ENCODE results near the gene IFI16.

IFI16 gene

GRCh38 chr1:158983235-158983634, 26.5 kb upstream of the IFI16 start:
- Histone ChIP-seq H3K9me2 (replicated peaks; ENCODE audit: low read depth, low read length) (no peaks in the 10 kb centered on the region), H3K4me3 (ENCODE audit: low read length, poor library complexity, severe bottlenecking) (no peak overlapping the region), H3K9ac (ENCODE audit: low read depth, low read length, poor library complexity, severe bottlenecking) (no peak overlapping the region), H3F3A (ENCODE audit: low read depth) (no peaks in the 10 kb centered on the region), H4K20me1 (ENCODE audit: insufficient read depth, low read length, poor library complexity, severe bottlenecking) (no peaks in the 10 kb centered on the region), H3K27me3 (ENCODE audit: insufficient read depth, low read length, poor library complexity, severe bottlenecking) (no peaks in the 10 kb centered on the region), H3K4me2 (ENCODE audit: low read depth, low read length, poor library complexity, severe bottlenecking) (no peak overlapping the region), H3K36me3 (ENCODE audit: insufficient read depth, low read length) (no peaks in the 10 kb centered on the region), H3K9me3 (ENCODE audit: insufficient read depth, low read depth, low read length) (peaks cover 3% of the 10 kb centered on the region; the same call in 1 of the 2 replicates), H3K4me1 (ENCODE audit: insufficient read depth, low read length, poor library complexity, severe bottlenecking) (no peaks in the 10 kb centered on the region), H3K79me2 (ENCODE audit: insufficient read depth, low read length) (no peaks in the 10 kb centered on the region), H2AFZ (ENCODE audit: low read length) (no peak overlapping the region)
- no peak for TF ChIP-seq EZH2phosphoT487 (IDR thresholded peaks at IDR 0.05; ENCODE audit: borderline replicate concordance)
- no peak for TF ChIP-seq CTCF (conservative IDR thresholded peaks at IDR 0.05; ENCODE audit: low read length)

- H3K9me3 ChIP-seq (ENCODE audit: insufficient read depth, low read depth, low read length) = peaks cover 3% of the 10 kb centered on the region; the same call in 1 of the 2 replicates
Observed at GRCh38 chr1:158984386-158984785, 25.3 kb upstream of the IFI16 start.

GRCh38 chr1:158989424-158989823, 20.3 kb upstream of the IFI16 start:
- Histone ChIP-seq H3K27me3 (ENCODE audit: insufficient read depth, low read length, poor library complexity, severe bottlenecking) (no peaks in the 10 kb centered on the region), H3K4me1 (ENCODE audit: insufficient read depth, low read length, poor library complexity, severe bottlenecking) (no peaks in the 10 kb centered on the region), H3K9me2 (replicated peaks; ENCODE audit: low read depth, low read length) (no peaks in the 10 kb centered on the region), H3K9me3 (ENCODE audit: insufficient read depth, low read depth, low read length) (no peaks in the 10 kb centered on the region), H4K20me1 (ENCODE audit: insufficient read depth, low read length, poor library complexity, severe bottlenecking) (no peaks in the 10 kb centered on the region), H2AFZ (ENCODE audit: low read length) (no peak overlapping the region), H3K79me2 (ENCODE audit: insufficient read depth, low read length) (no peaks in the 10 kb centered on the region), H3K36me3 (ENCODE audit: insufficient read depth, low read length) (no peaks in the 10 kb centered on the region), H3K4me3 (ENCODE audit: low read length, poor library complexity, severe bottlenecking) (no peak overlapping the region), H3K4me2 (ENCODE audit: low read depth, low read length, poor library complexity, severe bottlenecking) (no peak overlapping the region), H3F3A (ENCODE audit: low read depth) (no peaks in the 10 kb centered on the region), H3K9ac (ENCODE audit: low read depth, low read length, poor library complexity, severe bottlenecking) (no peak overlapping the region)
- TF ChIP-seq EZH2phosphoT487 (IDR thresholded peaks at IDR 0.05; ENCODE audit: borderline replicate concordance) = no peak
- no peak for TF ChIP-seq CTCF (conservative IDR thresholded peaks at IDR 0.05; ENCODE audit: low read length)

More at GRCh38 chr1:158984386-158984785, 25.3 kb upstream of the IFI16 start:
- Histone ChIP-seq H3F3A (ENCODE audit: low read depth) (no peaks in the 10 kb centered on the region), H3K27me3 (ENCODE audit: insufficient read depth, low read length, poor library complexity, severe bottlenecking) (no peaks in the 10 kb centered on the region), H3K4me1 (ENCODE audit: insufficient read depth, low read length, poor library complexity, severe bottlenecking) (no peaks in the 10 kb centered on the region), H3K4me3 (ENCODE audit: low read length, poor library complexity, severe bottlenecking) (no peak overlapping the region), H3K79me2 (ENCODE audit: insufficient read depth, low read length) (no peaks in the 10 kb centered on the region), H3K4me2 (ENCODE audit: low read depth, low read length, poor library complexity, severe bottlenecking) (no peak overlapping the region), H2AFZ (ENCODE audit: low read length) (no peak overlapping the region), H4K20me1 (ENCODE audit: insufficient read depth, low read length, poor library complexity, severe bottlenecking) (no peaks in the 10 kb centered on the region), H3K9me2 (replicated peaks; ENCODE audit: low read depth, low read length) (no peaks in the 10 kb centered on the region), H3K9ac (ENCODE audit: low read depth, low read length, poor library complexity, severe bottlenecking) (no peak overlapping the region), H3K36me3 (ENCODE audit: insufficient read depth, low read length) (no peaks in the 10 kb centered on the region)
- TF ChIP-seq EZH2phosphoT487 (IDR thresholded peaks at IDR 0.05; ENCODE audit: borderline replicate concordance) (no peak), CTCF (conservative IDR thresholded peaks at IDR 0.05; ENCODE audit: low read length) (no peak)

Data from Loucy (cell line).